Measurements from ENCODE around the gene FOXC2.

Gene FOXC2

DNA sequence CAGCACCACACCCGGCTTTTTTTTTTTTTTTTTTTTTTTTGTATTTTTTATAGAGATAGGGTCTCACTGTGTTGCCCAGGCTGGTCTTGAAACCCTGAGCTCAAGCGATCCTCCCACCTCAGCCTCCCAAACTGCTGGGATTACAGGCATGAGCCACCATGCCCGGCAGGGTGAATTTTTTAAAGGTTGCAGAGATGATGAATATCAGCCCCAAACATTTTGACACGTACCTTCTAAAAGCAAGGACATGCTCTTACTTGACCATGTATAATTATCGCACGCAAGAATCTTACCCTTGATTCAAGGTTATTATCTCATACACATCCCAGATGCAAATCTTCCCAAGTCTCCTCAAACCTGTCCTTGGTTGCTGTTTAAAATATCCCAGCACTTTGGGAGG is 4.3 kb upstream of the FOXC2 start:
- H3K4me1 ChIP-seq (ENCODE audit: insufficient read depth, low read length): peaks cover 10% of the 10 kb centered on the region
- H3K27me3 ChIP-seq (ENCODE audit: control insufficient read depth in 1 of 2, insufficient read depth in 2 of 2, low read length in 2 of 2): peaks cover 29 to 31% of the 10 kb centered on the region in 2 donors
- no peak overlapping the region for H3K9ac ChIP-seq (ENCODE audit: low read length)
- no peaks in the 10 kb centered on the region for H3K9me3 ChIP-seq (ENCODE audit: low read length)
- no peak overlapping the region for H3K27ac ChIP-seq (ENCODE audit: low read depth, low read length)
- no peak overlapping the region for H3K4me3 ChIP-seq (ENCODE audit: low read depth in 1 of 2, low read length in 2 of 2)
- H3K36me3 ChIP-seq (ENCODE audit: insufficient read depth, low read length): no peaks in the 10 kb centered on the region

DNA sequence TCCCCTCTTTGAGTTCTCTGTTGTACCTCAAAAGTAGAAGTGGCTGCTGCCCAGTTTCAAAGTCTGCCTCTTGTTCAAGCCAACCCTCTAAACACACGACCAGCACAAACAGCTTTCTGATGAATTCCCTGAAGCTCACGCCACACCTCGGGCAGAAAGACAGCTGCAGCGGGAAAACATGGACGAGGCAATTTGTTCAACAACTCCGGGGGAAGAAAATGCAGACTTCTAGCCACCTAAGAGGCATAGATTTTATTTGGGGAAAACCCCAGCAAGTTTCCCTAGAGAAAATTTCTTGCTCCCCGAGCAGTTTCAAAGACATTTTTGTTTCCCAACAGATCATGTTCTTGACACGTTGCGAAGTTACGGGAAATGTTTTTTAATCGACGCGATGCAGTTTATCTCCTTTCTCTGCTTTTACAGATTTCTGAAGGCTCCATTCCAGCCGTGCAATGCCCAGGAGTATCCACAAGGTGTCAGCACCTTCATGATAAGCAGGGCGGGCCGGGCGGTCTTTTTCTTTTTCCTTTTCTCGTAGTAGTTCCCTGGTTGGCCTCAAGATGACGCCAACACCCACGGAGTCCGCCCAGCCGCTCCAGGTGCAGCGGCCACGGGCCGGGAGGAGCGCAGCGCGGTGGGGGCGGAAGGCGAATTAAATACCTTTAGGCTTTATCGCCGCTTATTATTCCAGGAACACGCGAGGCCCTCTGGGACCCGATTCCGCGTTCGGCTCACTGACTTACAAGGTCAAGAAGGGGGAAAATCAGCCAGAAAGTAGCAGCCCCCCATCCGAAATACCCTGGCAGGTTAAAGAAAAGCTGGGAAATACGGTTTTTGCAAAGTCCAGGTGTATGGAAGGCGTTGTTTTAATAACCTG is 2.9 kb upstream of the FOXC2 start:
- H3K27me3 ChIP-seq (ENCODE audit: control insufficient read depth in 1 of 2, insufficient read depth in 2 of 2, low read length in 2 of 2): peaks cover 34 to 41% of the 10 kb centered on the region in 2 donors
- no peak overlapping the region for H3K27ac ChIP-seq (ENCODE audit: low read depth, low read length)
- no peaks in the 10 kb centered on the region for H3K9me3 ChIP-seq (ENCODE audit: low read length)
- peaks cover 10% of the 10 kb centered on the region for H3K4me1 ChIP-seq (ENCODE audit: insufficient read depth, low read length)
- H3K9ac ChIP-seq (ENCODE audit: low read length): no peak overlapping the region
- no peaks in the 10 kb centered on the region for H3K36me3 ChIP-seq (ENCODE audit: insufficient read depth, low read length)
- no peak overlapping the region for H3K4me3 ChIP-seq (ENCODE audit: low read depth in 1 of 2, low read length in 2 of 2)

GRCh38 chr16:86565181-86565631 is 1.4 kb upstream of the FOXC2 start:
- Histone ChIP-seq H3K36me3 (ENCODE audit: insufficient read depth, low read length) (no peaks in the 10 kb centered on the region), H3K27ac (ENCODE audit: low read depth, low read length) (no peak overlapping the region), H3K4me1 (ENCODE audit: insufficient read depth, low read length) (peaks cover 10% of the 10 kb centered on the region), H3K9ac (ENCODE audit: low read length) (no peak overlapping the region), H3K27me3 (ENCODE audit: control insufficient read depth in 1 of 2, insufficient read depth in 2 of 2, low read length in 2 of 2) (peaks cover 48 to 55% of the 10 kb centered on the region in 2 donors), H3K4me3 (ENCODE audit: low read depth in 1 of 2, low read length in 2 of 2) (no peak overlapping the region), H3K9me3 (ENCODE audit: low read length) (no peaks in the 10 kb centered on the region)

GRCh38 chr16:86565644-86566511 is 751 bp upstream of the FOXC2 start:
- Histone ChIP-seq H3K4me3 (ENCODE audit: low read depth in 1 of 2, low read length in 2 of 2) (no peak overlapping the region), H3K36me3 (ENCODE audit: insufficient read depth, low read length) (no peaks in the 10 kb centered on the region), H3K9ac (ENCODE audit: low read length) (no peak overlapping the region)

GRCh38 chr16:86566966-86567700 is 504 bp downstream of the FOXC2 start:
- peaks cover 10% of the 10 kb centered on the region for H3K4me1 ChIP-seq (ENCODE audit: insufficient read depth, low read length)
- no peaks in the 10 kb centered on the region for H3K36me3 ChIP-seq (ENCODE audit: insufficient read depth, low read length)
- H3K4me3 ChIP-seq (ENCODE audit: low read depth in 1 of 2, low read length in 2 of 2): no peak overlapping the region
- peaks cover 63 to 74% of the 10 kb centered on the region in 2 donors for H3K27me3 ChIP-seq (ENCODE audit: control insufficient read depth in 1 of 2, insufficient read depth in 2 of 2, low read length in 2 of 2)
- no peaks in the 10 kb centered on the region for H3K9me3 ChIP-seq (ENCODE audit: low read length)
- H3K9ac ChIP-seq (ENCODE audit: low read length): no peak overlapping the region
- no peak overlapping the region for H3K27ac ChIP-seq (ENCODE audit: low read depth, low read length)

More at GRCh38 chr16:86565644-86566511, 751 bp upstream of the FOXC2 start:
- peaks cover 10% of the 10 kb centered on the region for H3K4me1 ChIP-seq (ENCODE audit: insufficient read depth, low read length)
- H3K9me3 ChIP-seq (ENCODE audit: low read length): no peaks in the 10 kb centered on the region
- peaks cover 53 to 61% of the 10 kb centered on the region in 2 donors for H3K27me3 ChIP-seq (ENCODE audit: control insufficient read depth in 1 of 2, insufficient read depth in 2 of 2, low read length in 2 of 2)
- no peak overlapping the region for H3K27ac ChIP-seq (ENCODE audit: low read depth, low read length)

DNA sequence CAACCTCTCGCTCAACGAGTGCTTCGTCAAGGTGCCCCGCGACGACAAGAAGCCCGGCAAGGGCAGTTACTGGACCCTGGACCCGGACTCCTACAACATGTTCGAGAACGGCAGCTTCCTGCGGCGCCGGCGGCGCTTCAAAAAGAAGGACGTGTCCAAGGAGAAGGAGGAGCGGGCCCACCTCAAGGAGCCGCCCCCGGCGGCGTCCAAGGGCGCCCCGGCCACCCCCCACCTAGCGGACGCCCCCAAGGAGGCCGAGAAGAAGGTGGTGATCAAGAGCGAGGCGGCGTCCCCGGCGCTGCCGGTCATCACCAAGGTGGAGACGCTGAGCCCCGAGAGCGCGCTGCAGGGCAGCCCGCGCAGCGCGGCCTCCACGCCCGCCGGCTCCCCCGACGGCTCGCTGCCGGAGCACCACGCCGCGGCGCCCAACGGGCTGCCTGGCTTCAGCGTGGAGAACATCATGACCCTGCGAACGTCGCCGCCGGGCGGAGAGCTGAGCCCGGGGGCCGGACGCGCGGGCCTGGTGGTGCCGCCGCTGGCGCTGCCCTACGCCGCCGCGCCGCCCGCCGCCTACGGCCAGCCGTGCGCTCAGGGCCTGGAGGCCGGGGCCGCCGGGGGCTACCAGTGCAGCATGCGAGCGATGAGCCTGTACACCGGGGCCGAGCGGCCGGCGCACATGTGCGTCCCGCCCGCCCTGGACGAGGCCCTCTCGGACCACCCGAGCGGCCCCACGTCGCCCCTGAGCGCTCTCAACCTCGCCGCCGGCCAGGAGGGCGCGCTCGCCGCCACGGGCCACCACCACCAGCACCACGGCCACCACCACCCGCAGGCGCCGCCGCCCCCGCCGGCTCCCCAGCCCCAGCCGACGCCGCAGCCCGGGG is 1.3 kb downstream of the FOXC2 start:
- Histone ChIP-seq H3K36me3 (ENCODE audit: insufficient read depth, low read length) (no peaks in the 10 kb centered on the region), H3K27me3 (ENCODE audit: control insufficient read depth in 1 of 2, insufficient read depth in 2 of 2, low read length in 2 of 2) (peaks cover 72 to 78% of the 10 kb centered on the region in 2 donors), H3K4me3 (ENCODE audit: low read depth in 1 of 2, low read length in 2 of 2) (no peak overlapping the region), H3K9ac (ENCODE audit: low read length) (no peak overlapping the region), H3K27ac (ENCODE audit: low read depth, low read length) (no peak overlapping the region), H3K4me1 (ENCODE audit: insufficient read depth, low read length) (peaks cover 10% of the 10 kb centered on the region), H3K9me3 (ENCODE audit: low read length) (no peaks in the 10 kb centered on the region)

GRCh38 chr16:86568677-86569623 is 2.3 kb downstream of the FOXC2 start:
- no peaks in the 10 kb centered on the region for H3K9me3 ChIP-seq (ENCODE audit: low read length)
- H3K4me3 ChIP-seq (ENCODE audit: low read depth in 1 of 2, low read length in 2 of 2): no peak overlapping the region
- H3K27ac ChIP-seq (ENCODE audit: low read depth, low read length): no peak overlapping the region
- H3K27me3 ChIP-seq (ENCODE audit: control insufficient read depth in 1 of 2, insufficient read depth in 2 of 2, low read length in 2 of 2): peaks cover 76 to 77% of the 10 kb centered on the region in 2 donors
- H3K9ac ChIP-seq (ENCODE audit: low read length): no peak overlapping the region
- peaks cover 4% of the 10 kb centered on the region for H3K4me1 ChIP-seq (ENCODE audit: insufficient read depth, low read length)
- no peaks in the 10 kb centered on the region for H3K36me3 ChIP-seq (ENCODE audit: insufficient read depth, low read length)

DNA sequence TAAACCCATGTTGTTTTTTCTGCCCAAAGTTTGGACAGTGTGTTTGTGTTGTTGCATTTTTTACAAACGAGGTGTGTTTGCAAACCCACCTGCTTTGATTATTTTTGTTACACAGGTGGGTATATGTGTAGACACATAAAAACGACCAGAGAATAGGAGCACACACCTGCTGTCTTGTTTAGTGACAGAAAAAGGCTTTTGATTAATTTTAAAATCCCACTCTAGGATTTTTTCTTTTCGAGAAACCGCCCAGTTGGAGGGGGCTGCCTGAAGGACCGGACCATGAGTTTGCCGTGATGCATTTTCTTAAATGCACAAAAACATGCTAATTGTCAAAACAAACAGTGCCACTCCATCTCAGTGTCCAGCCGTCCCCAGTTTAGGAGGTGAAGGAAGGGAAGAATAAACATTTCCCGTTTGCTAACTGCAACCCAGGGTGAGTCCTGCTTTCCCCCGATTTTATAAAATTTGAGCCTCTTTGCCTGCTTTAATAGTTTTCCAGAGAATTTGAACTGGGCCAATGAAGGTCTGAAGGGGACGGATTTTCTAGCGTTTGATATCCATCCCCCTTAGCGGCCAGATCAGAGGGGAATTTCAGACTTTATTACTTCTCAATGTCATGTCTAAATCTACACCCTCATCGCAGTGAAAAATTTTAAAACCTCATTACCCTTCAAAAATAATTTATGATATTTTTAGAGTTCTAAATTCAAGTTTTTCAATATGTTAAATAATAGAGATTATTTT is 3.2 kb downstream of the FOXC2 start:
- Histone ChIP-seq H3K9ac (ENCODE audit: low read length) (no peak overlapping the region), H3K4me3 (ENCODE audit: low read depth in 1 of 2, low read length in 2 of 2) (no peak overlapping the region), H3K36me3 (ENCODE audit: insufficient read depth, low read length) (no peaks in the 10 kb centered on the region), H3K27me3 (ENCODE audit: control insufficient read depth in 1 of 2, insufficient read depth in 2 of 2, low read length in 2 of 2) (peaks cover 76% of the 10 kb centered on the region in 2 donors), H3K27ac (ENCODE audit: low read depth, low read length) (no peak overlapping the region), H3K4me1 (ENCODE audit: insufficient read depth, low read length) (no peaks in the 10 kb centered on the region), H3K9me3 (ENCODE audit: low read length) (no peaks in the 10 kb centered on the region)
